Stimulated activated CD8-positive, alpha-beta memory T cell treated with anti-CD3 and anti-CD28 coated beads, Interleukin-2, amount 100 ng/mL, for 48 hours (primary cell): Measurements from ENCODE around the gene RILPL2.
"Not testable (repeated sequence)": the region's sequence is repeated elsewhere in the genome, so short reads cannot be mapped to it uniquely, and the experiment has no call there.

Experiments used
- DNase-seq, 2 donors: peaks; one replicate each; pipeline ENCODE4 v3.0.0-alpha.2; 2020; ENCODE audit warnings: low read depth in 2 of 2

RILPL2 gene

DNA sequence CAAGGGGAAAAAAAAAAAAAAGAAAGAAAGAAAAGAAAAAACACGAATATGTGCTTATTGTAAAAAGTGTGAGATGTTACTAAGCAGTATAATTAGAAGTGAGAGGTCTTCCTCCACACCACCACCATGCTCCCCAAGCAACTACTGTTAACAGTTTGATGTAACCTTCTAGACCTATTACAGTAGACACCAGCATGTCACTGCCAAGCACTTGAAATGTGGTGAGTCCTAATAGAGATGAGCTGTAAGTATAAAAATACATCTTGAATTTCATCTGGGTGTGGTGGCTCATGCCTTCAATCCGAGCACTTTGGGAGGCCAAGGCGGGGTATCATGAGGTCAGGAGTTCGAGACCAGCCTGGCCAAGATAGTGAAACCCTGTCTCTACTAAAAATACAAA is 13.4 kb upstream of the RILPL2 start:
- no peak for DNase-seq

GRCh38 chr12:123449249-123449733 is 12.8 kb upstream of the RILPL2 start:
- DNase-seq: no peak

GRCh38 chr12:123446333-123446713 is 9.8 kb upstream of the RILPL2 start:
- no peak for DNase-seq

GRCh38 chr12:123445388-123446332 is 9.2 kb upstream of the RILPL2 start:
- DNase-seq: no peak

DNA sequence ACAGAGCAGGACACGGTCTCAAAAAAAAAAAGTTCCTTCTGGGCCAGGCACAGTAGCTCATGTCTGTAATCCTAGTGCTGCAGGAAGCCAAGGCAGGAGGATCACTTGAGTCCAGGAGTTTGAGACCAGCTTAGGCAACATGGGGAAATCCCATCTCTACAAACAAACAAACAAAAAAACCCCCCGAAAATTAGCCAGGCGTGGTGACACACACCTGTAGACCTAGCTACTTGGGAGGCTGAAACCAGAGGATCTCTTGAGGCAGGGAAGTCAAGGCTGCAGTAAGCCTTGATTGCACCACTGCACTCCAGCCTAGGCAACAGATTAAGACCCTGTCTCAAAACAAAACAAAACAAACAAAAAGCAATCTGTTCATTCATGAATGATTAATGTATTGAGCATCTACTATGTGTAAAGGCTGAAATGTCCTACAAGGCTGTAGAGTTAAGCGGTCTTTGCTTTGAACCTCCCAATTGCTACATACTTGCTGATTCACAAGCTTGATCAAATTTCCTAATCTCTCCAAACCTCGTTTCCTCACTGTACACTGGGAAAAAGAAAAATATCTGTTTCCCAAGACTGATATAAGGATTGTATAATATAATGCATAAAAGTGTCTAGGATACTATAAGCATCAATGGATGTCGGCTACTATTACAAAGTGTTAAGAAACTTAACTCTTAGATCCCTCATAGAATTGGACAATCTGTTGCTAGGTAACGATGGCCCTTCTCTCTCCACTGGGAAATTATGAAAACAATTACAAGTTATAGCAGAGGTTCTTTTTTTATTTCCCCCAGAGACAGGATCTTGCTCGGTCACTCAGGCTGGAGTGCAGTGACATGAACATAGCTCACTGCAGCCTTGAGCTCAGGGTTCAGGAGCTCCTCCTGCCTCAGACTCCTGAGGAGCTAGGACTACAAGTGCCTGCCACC is 7.9 kb upstream of the RILPL2 start:
- DNase-seq: no peak

- DNase-seq: no peak
Observed at GRCh38 chr12:123442774-123443173, 6.3 kb upstream of the RILPL2 start.

DNA sequence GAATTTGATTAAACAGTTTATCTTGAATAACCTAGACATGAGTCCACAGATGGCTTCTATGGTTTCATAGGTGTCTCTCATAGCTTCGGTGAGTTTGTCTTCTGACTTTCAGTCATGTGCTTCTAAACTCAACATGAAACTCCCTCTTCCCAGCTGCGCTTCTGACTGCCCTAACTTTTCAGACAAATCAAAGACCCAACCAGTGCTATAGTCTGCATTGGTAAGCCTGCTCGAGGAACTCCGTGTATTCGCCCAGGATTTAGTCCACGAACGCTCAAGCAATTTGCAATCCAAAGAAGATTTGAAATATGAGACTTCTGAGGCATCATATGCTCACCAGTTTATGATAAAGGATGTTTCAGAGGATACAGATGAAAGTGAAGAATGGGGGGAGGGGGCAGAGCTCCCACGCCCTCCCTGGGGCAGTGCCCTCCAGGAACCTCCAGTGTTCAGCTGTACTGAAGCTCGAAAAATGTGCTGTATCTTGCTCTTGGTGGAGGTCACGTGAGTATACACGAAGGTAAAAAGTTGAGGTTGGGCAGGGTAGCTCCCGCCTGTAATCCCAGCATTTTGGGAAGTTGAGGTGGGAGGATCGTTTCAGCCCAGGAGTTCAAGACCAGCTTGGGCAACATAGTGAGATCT is 5.2 kb upstream of the RILPL2 start:
- DNase-seq: no peak

DNA sequence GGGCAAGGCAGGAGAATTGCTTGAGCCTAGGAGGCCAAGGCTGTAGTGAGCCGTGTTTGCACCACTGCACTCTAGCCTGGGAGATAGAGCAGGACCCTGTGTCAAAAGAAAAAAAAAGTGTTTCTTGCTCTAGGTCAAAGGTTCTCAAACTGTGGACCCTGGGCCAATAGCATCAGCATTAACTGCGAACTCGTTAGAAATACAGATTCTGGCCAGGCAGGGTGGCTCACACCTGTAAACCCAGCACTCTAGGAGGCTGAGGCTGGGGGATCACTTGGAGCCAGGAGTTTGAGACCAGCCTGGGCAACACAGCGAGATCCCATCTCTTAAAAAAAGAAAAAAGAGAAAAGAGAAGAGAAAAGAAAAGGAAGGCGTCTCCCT is 858 bp downstream of the RILPL2 start:
- no peak for DNase-seq

DNA sequence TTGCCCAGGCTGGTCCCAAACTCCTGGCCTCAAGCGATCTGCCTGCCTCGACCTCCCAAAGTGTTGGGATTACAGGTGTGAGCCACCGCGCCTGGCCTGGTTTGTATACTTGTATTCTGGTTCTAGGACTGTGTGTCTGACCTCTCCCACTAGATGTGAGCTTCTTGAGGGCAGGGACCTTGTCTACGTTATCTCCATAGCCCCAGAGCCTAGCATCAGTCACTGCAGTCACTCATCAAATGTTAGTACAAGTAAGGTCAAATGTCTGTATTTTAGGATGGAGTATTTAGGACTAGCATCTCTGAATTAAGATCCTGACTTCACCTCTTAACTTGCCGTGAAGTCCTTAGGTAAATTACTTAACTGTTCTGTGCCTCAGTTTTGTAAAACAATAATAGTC is 2.9 kb downstream of the RILPL2 start:
- DNase-seq: no peak

DNA sequence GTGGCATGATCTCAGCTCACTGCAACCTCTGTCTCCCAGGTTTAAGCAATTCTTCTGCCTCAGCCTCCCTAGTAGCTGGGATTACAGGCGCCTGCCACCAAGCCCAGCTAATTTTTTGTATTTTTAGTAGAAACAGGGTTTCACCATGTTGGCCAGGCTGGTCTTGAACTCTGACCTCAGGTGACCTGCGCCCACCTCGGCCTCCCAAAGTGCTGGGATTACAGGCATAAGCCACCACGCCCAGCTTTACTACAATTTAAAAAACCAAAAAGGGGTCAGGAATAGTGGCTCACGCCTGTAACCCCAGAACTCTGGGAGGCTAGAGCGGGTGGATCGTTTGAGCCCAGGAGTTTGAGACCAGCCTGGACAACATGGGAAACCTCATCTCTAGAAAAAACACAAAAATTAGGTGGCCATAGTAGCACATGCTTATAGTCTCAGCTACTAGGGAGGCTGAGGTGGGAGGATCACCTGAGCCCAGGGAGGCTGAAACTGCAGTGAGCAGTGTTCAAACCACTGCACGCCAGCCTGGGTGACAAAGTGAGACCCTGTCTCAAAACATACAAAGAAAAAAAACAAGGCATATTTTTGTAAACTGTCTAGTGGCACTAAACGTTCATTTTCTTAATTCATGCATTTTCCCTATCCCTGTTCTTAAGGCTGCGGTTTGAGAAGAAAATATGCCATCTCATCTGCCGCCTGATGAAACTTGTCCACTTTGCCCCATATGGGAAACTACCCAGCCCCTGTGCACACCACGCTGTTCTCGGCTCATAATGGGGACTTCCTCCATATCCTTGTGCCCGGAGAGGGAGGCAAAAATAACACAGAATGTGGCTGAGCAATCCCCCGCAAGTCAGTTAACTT is 4.3 kb downstream of the RILPL2 start:
- not testable (repeated sequence) for DNase-seq

DNA sequence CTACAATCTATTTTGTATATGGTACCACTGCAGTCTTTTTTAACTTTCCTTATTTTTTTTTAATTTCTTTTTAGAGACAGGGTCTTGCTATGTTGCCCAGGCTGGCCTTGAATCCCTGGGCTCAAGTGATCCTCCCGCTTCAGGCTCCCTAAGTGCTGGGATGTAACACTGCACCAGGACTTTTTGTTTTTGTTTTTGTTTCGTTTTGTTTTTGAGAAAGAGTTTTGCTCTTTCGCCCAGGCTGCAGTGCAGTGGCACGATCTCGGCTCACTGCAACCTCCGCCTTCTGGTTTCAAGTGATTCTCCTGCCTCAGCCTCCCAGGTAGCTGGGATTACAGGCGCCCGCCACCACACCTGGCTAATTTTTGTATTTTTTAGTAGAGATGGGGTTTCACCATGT is 7.4 kb downstream of the RILPL2 start:
- not testable (repeated sequence) for DNase-seq

DNA sequence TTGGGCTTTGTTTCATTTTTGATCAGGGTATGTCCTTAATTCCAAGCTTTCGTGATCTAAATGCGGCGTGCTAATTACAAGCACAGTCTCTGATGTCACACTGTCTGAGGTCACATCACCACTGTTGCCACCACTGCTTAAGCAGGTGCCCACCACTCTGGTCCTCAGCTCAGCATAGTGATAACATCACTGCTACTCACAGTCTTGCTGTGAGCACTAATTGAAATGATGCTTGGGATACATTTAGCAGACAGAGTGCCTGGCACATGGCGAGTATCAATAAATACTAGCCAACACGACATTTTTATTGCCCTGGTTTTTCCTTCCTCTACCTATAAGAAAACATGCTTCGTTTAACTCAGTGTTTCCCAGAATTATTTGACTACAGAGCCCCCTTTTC is 7.9 kb downstream of the RILPL2 start:
- no peak for DNase-seq

DNA sequence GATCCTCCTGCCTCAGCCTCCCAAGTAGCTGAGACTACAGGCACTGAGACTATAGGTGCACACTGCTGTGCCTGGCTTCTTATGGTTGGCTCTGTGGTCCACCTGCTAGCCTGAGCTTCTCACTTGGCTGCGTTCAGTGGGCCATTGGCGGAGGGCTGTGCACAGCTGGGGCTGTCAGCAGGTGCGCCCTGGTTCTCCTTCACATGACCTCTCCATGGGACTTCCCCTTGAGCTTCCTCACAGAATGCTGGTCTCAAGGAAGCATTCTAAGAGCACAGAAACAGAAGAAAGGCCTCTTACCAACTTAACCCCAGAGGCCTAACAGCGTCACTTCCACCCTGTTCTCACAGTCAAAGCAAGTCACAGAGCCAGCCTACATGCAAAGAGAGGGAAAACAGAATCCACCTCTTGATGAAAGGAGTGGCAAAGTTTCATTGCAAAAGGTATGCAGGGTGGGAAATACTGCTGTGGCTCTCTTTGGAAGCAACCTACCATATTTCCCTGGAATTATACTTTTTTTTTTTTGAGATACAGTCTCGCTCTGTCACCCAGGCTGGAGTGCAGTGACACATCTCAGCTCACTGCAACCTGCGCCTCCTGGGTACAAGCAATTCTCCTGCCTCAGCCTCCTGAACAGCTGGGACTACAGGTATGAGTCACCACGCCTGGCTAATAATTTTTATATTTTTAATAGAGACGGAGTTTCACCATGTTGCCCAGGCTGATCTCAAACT is 9.3 kb downstream of the RILPL2 start:
- DNase-seq: no peak

DNA sequence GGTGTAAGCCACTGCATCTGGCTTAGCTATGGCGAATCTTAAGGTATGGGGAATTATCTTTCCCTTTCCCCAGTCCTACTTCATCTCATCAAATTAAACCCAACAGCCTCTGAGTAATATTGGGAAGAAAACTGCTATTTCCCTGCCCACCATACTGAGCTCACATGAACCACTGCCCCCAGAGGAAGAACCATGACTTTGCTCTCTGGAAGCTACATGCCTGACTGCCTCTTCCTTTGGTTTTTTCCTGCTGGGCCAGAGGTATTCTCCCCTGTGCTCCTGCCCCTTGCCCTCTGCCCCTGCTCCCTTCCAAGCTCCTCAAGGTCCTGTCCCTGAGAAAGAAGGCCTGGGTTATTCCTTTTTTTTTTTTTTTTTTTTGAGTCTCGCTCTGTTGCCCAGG is 15.2 kb downstream of the RILPL2 start:
- DNase-seq: no peak

DNA sequence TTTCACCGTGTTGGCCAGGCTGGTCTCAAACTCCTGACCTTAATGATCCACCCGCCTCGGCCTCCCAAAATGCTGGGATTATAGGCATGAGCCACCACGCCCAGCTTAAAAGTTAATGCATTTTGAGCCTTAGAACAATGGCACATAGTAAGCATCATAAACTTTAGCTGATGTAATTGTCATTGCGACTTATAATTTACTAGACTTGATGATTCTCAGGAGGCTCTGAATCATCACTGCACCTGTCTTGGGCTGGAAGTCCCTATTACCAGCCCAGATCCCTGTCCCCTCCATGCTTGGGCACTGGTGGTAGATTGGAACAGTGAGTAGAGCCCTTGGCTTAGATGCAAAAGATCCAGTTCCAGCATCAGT is 26.5 kb downstream of the RILPL2 start:
- no peak for DNase-seq

DNA sequence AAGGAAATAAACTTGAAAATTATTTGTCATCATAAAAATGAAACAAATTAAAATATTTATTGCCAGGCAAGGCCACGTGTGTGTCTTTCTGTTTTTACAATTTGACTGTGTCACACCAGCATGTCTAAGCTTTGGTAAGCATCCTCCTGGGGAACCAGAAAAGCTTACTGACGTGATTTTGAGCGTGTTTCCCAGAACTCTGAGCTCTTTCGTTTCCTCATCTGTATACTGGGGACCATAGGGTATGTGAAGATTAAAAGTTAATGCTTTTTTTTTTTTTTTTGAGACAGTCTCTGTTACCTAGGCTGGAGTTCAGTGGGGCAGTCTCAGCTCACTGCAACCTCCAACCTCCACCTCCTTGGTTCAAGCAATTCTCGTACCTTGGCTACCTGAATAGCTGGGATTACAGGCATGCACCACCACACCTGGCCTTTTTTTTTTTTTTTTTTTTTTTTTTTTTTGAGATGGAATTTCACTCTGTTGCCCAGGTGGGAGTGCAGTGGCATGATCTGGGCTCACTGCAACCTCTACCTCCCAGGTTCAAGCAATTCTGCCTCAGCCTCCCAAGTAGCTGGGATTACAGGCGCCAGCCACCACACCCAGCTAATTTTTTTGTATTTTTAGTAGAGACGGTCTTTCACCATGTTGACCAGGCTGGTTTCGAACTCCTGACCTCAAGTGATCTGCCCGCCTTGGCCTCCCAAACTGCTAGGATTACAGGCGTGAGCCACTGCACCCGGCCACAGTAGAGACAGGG is 27.0 kb downstream of the RILPL2 start:
- not testable (repeated sequence) for DNase-seq

DNA sequence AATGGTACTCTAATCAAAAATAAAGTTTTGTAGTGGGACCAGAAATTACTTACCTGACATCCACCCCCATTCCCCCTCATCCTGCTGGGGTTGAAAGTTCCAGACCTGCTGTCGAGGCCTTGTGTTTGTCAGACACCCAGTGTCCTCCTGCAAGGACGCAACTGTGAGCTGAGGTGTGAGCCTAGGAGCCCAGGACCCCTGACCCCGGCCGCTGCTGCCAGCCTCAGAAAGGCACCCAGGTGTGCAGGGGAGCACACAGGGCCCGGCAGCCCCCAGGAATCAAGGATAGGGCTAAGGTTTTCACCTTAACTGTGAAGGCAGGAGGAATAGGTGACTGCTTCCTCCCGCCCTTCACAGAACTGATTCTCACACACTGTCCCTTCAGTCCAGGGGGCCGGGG is 27.9 kb downstream of the RILPL2 start:
- not testable (repeated sequence) for DNase-seq

GRCh38 chr12:123407934-123408333 is 28.6 kb downstream of the RILPL2 start:
- not testable (repeated sequence) for DNase-seq

GRCh38 chr12:123407269-123407668 is 29.2 kb downstream of the RILPL2 start:
- not testable (repeated sequence) for DNase-seq

DNA sequence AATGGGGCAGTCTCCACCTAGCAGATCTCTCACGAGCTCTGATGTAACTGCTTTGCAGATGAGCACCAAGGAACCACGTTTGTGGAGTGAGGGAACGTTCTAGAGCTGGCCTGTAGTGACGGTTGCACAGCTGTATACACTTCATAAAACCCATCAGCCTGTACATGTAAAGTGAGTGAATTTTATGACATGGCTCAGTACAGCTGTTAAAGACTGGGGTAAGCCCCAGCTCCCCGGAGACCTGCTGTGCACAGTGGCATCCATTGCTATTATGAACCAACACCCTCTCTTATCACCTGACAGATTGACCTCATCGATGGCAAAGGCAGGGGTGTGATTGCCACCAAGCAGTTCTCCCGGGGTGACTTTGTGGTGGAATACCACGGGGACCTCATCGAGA is 31.9 kb downstream of the RILPL2 start:
- DNase-seq: no peak
